ENCODE measurements around the gene LARP1B. TPM values are rescaled to one million over a fixed set of nuclear protein-coding genes. Genes with fewer than 3 reads are reported as not detected.

Gene LARP1B
- total and polyA plus RNA-seq, 2 donors (not counting 1 experiment from before 2014, with no cell fraction given), result 4.5 to 14.6 TPM

GRCh38 chr4:128234836-128235235 is 173.7 kb downstream of the LARP1B start:
- Histone ChIP-seq H3K9ac (ENCODE audit: low read length) (no peak overlapping the region), H2AFZ (ENCODE audit: insufficient read depth, low read depth, low read length, poor library complexity, severe bottlenecking) (no peak overlapping the region), H3K4me2 (replicated peaks; ENCODE audit: low read depth, low read length, poor library complexity, severe bottlenecking) (no peak overlapping the region), H3K9me3 (ENCODE audit: control extremely low read depth in 1 of 3, control insufficient read depth in 2 of 3, insufficient read depth in 1 of 3, low read length in 2 of 3) (no peaks in the 10 kb centered on the region), H3K36me3 (replicated peaks in 1 of 2; ENCODE audit: control extremely low read depth in 1 of 2, control insufficient read depth in 1 of 2, extremely low read depth in 1 of 2, insufficient read depth in 2 of 2, low read length in 1 of 2) (no peaks in the 10 kb centered on the region), H3K4me1 (ENCODE audit: control insufficient read depth in 2 of 2, insufficient read depth in 2 of 2, low read length in 2 of 2) (no peaks in the 10 kb centered on the region), H3K79me2 (ENCODE audit: control insufficient read depth, insufficient read depth, low read length) (no peaks in the 10 kb centered on the region), H3K27me3 (replicated peaks in 1 of 4; ENCODE audit: control extremely low read depth in 1 of 4, control insufficient read depth in 3 of 4, insufficient read depth in 4 of 4, low read length in 3 of 4) (no peaks in the 10 kb centered on the region), H3K4me3 (ENCODE audit: control extremely low read depth in 1 of 5, extremely low read depth in 1 of 5, insufficient read depth in 1 of 5, low read depth in 2 of 5, low read length in 4 of 5) (no peak overlapping the region), H3K27ac (ENCODE audit: low read length in 2 of 2) (no peak overlapping the region), H4K20me1 (ENCODE audit: control insufficient read depth, insufficient read depth, low read length, poor library complexity, severe bottlenecking) (no peaks in the 10 kb centered on the region)
- intact Hi-C loops (cut with micrococcal nuclease), result no loop called here
- H3K4me3 Mint-ChIP-seq, result no peak overlapping the region
- H3K27ac Mint-ChIP-seq, result no peak overlapping the region
- DNase-seq (no peak), ATAC-seq (ENCODE audit: low read depth) (no peak)
- H3K9me3 Mint-ChIP-seq (ENCODE audit: insufficient read depth), result peaks cover 6% of the 10 kb centered on the region
- WGBS (ENCODE audit: insufficient coverage), result 100% methylated on average over 2 of the region's 3 CpGs
- POLR2A ChIA-PET, result no interaction called here
- peaks cover 4% of the 10 kb centered on the region for H3K27me3 Mint-ChIP-seq
- CTCF ChIA-PET, result no interaction called here
- H3K4me1 Mint-ChIP-seq, result peaks cover 2% of the 10 kb centered on the region
- TF ChIP-seq CTCF (IDR thresholded peaks at IDR 0.05) (no peak), EZH2 (IDR thresholded peaks at IDR 0.05; ENCODE audit: borderline replicate concordance, insufficient read depth, low read depth, low read length, poor library complexity, severe bottlenecking) (no peak)

GRCh38 chr4:128241019-128241418 is 179.9 kb downstream of the LARP1B start:
- TF ChIP-seq CTCF (IDR thresholded peaks at IDR 0.05) (no peak), EZH2 (IDR thresholded peaks at IDR 0.05; ENCODE audit: borderline replicate concordance, insufficient read depth, low read depth, low read length, poor library complexity, severe bottlenecking) (no peak)
- no peak for ATAC-seq (ENCODE audit: low read depth)
- POLR2A ChIA-PET, result no interaction called here

More at GRCh38 chr4:128241019-128241418, 179.9 kb downstream of the LARP1B start:
- no peak overlapping the region for H3K27ac Mint-ChIP-seq
- no peak overlapping the region for H3K4me2 ChIP-seq (replicated peaks; ENCODE audit: low read depth, low read length, poor library complexity, severe bottlenecking)
- peaks cover 7% of the 10 kb centered on the region for H3K27me3 Mint-ChIP-seq
- H3K4me3 ChIP-seq (ENCODE audit: control extremely low read depth in 1 of 5, extremely low read depth in 1 of 5, insufficient read depth in 1 of 5, low read depth in 2 of 5, low read length in 4 of 5), result no peak overlapping the region
- peaks cover 0 to 3% (median 0%) of the 10 kb centered on the region in 3 donors for H3K9me3 ChIP-seq (ENCODE audit: control extremely low read depth in 1 of 3, control insufficient read depth in 2 of 3, insufficient read depth in 1 of 3, low read length in 2 of 3)
- H3K27ac ChIP-seq (ENCODE audit: low read length in 2 of 2), result no peak overlapping the region
- H4K20me1 ChIP-seq (ENCODE audit: control insufficient read depth, insufficient read depth, low read length, poor library complexity, severe bottlenecking), result no peaks in the 10 kb centered on the region
- H3K36me3 ChIP-seq (replicated peaks in 1 of 2; ENCODE audit: control extremely low read depth in 1 of 2, control insufficient read depth in 1 of 2, extremely low read depth in 1 of 2, insufficient read depth in 2 of 2, low read length in 1 of 2), result no peaks in the 10 kb centered on the region
- no peaks in the 10 kb centered on the region for H3K4me1 Mint-ChIP-seq
- peaks cover 0 to 4% (median 0%) of the 10 kb centered on the region in 4 experiments for H3K27me3 ChIP-seq (replicated peaks in 1 of 4; ENCODE audit: control extremely low read depth in 1 of 4, control insufficient read depth in 3 of 4, insufficient read depth in 4 of 4, low read length in 3 of 4)
- no peaks in the 10 kb centered on the region for H3K9me3 Mint-ChIP-seq (ENCODE audit: insufficient read depth)
- DNase-seq, result no peak
- intact Hi-C loops (cut with micrococcal nuclease), result no loop called here
- no peak overlapping the region for H3K9ac ChIP-seq (ENCODE audit: low read length)
- no peak overlapping the region for H2AFZ ChIP-seq (ENCODE audit: insufficient read depth, low read depth, low read length, poor library complexity, severe bottlenecking)
- H3K4me3 Mint-ChIP-seq, result no peak overlapping the region
- no peaks in the 10 kb centered on the region for H3K79me2 ChIP-seq (ENCODE audit: control insufficient read depth, insufficient read depth, low read length)
- H3K4me1 ChIP-seq (ENCODE audit: control insufficient read depth in 2 of 2, insufficient read depth in 2 of 2, low read length in 2 of 2), result no peaks in the 10 kb centered on the region
- CTCF ChIA-PET, result no interaction called here
- no CpG with 5 or more reads among the region's 3 CpGs for WGBS (ENCODE audit: insufficient coverage)

All from B cell (primary cell).